ENCODE results near the gene CTSV.
A peak's percentile ranks its signal among the peaks of the same experiment; 100 is the strongest.
"Not testable (repeated sequence)": the region's sequence is repeated elsewhere in the genome, so short reads cannot be mapped to it uniquely, and the experiment has no call there.

Gene CTSV

GRCh38 chr9:97041898-97042297, 3.0 kb upstream of the CTSV start:
- DNase-seq (ENCODE audit: low read depth in 2 of 2): no peak

GRCh38 chr9:97039514-97039860, 545 bp upstream of the CTSV start:
- no peak for DNase-seq (ENCODE audit: low read depth in 2 of 2)

- DNase-seq (ENCODE audit: low read depth in 2 of 2): not testable (repeated sequence)
These were observed 15.4 kb downstream of the CTSV start for GRCh38 chr9:97023505-97023904.

GRCh38 chr9:97013151-97014132, 25.5 kb downstream of the CTSV start:
- DNase-seq (ENCODE audit: low read depth in 2 of 2): peak; percentile 31 to 41

GRCh38 chr9:97012617-97013016, 26.3 kb downstream of the CTSV start:
- not testable (repeated sequence) for DNase-seq (ENCODE audit: low read depth in 2 of 2)

GRCh38 chr9:97002195-97002594, 36.7 kb downstream of the CTSV start:
- DNase-seq (ENCODE audit: low read depth in 2 of 2): not testable (repeated sequence)

GRCh38 chr9:97001338-97001737, 37.6 kb downstream of the CTSV start:
- not testable (repeated sequence) for DNase-seq (ENCODE audit: low read depth in 2 of 2)

GRCh38 chr9:97000139-97000787, 38.7 kb downstream of the CTSV start:
- not testable (repeated sequence) for DNase-seq (ENCODE audit: low read depth in 2 of 2)

GRCh38 chr9:96999733-97000132, 39.2 kb downstream of the CTSV start:
- DNase-seq (ENCODE audit: low read depth in 2 of 2): not testable (repeated sequence)

GRCh38 chr9:96997009-96997701, 41.8 kb downstream of the CTSV start:
- DNase-seq (ENCODE audit: low read depth in 2 of 2): not testable (repeated sequence)

GRCh38 chr9:96994531-96995016, 44.4 kb downstream of the CTSV start:
- DNase-seq (ENCODE audit: low read depth in 2 of 2): not testable (repeated sequence)

- DNase-seq (ENCODE audit: low read depth in 2 of 2): not testable (repeated sequence)
These were observed 46.6 kb downstream of the CTSV start for GRCh38 chr9:96992303-96992702.

GRCh38 chr9:96989747-96990318, 49.1 kb downstream of the CTSV start:
- not testable (repeated sequence) for DNase-seq (ENCODE audit: low read depth in 2 of 2)

- not testable (repeated sequence) for DNase-seq (ENCODE audit: low read depth in 2 of 2)
These were observed 54.1 kb downstream of the CTSV start for GRCh38 chr9:96984887-96985286.

- DNase-seq (ENCODE audit: low read depth in 2 of 2): not testable (repeated sequence)
These were observed 54.8 kb downstream of the CTSV start for GRCh38 chr9:96984139-96984538.

GRCh38 chr9:96983496-96984122, 55.3 kb downstream of the CTSV start:
- DNase-seq (ENCODE audit: low read depth in 2 of 2): not testable (repeated sequence)
